HG03378 (cell line): Measurements from ENCODE around the gene U2SURP.
"Not testable (repeated sequence)": the region's sequence is repeated elsewhere in the genome, so short reads cannot be mapped to it uniquely, and the experiment has no call there.

Source experiments
- ATAC-seq: cut with Tn5 transposase; IDR thresholded peaks from one replicate; pipeline ENCODE4 v1.9.1; 2021; ENCODE audit warnings: mild to moderate bottlenecking, moderate library complexity; ENCODE audit not compliant: unreplicated experiment

U2SURP gene

GRCh38 chr3:143011705-143012104 lies 10.3 kb downstream of the U2SURP start:
- no peak for ATAC-seq

GRCh38 chr3:143014921-143015320 lies 13.6 kb downstream of the U2SURP start:
- no peak for ATAC-seq

- no peak for ATAC-seq
These were observed 15.1 kb downstream of the U2SURP start for GRCh38 chr3:143016321-143016972.

- ATAC-seq: no peak
These were observed 23.1 kb downstream of the U2SURP start for GRCh38 chr3:143024351-143024960.

GRCh38 chr3:143031327-143031726 lies 30.0 kb downstream of the U2SURP start:
- ATAC-seq: no peak

- not testable (repeated sequence) for ATAC-seq
These were observed 30.5 kb downstream of the U2SURP start for GRCh38 chr3:143031796-143032387.

- no peak for ATAC-seq
These were observed 34.3 kb downstream of the U2SURP start for GRCh38 chr3:143035466-143036211.

GRCh38 chr3:143036557-143036956 lies 35.2 kb downstream of the U2SURP start:
- no peak for ATAC-seq

GRCh38 chr3:143037867-143038266 lies 36.5 kb downstream of the U2SURP start:
- ATAC-seq: no peak

GRCh38 chr3:143040261-143040879 lies 39.0 kb downstream of the U2SURP start:
- no peak for ATAC-seq

GRCh38 chr3:143041903-143042302 lies 40.5 kb downstream of the U2SURP start:
- no peak for ATAC-seq

- no peak for ATAC-seq
These were observed 44.3 kb downstream of the U2SURP start for GRCh38 chr3:143045639-143046038.

- ATAC-seq: not testable (repeated sequence)
These were observed 44.7 kb downstream of the U2SURP start for GRCh38 chr3:143046075-143046474.

- no peak for ATAC-seq
These were observed 52.6 kb downstream of the U2SURP start for GRCh38 chr3:143054011-143054410.

- ATAC-seq: no peak
These were observed 55.0 kb downstream of the U2SURP start for GRCh38 chr3:143056372-143056771.

GRCh38 chr3:143060906-143061305 lies 59.5 kb downstream of the U2SURP start:
- ATAC-seq: peak; percentile 97

- ATAC-seq: no peak
These were observed 61.6 kb downstream of the U2SURP start for GRCh38 chr3:143063018-143063417.

GRCh38 chr3:143064777-143065176 lies 63.4 kb downstream of the U2SURP start:
- no peak for ATAC-seq

- no peak for ATAC-seq
These were observed 64.0 kb downstream of the U2SURP start for GRCh38 chr3:143065364-143065763.

- no peak for ATAC-seq
These were observed 64.7 kb downstream of the U2SURP start for GRCh38 chr3:143066033-143066432.

GRCh38 chr3:143067201-143067600 lies 65.8 kb downstream of the U2SURP start:
- no peak for ATAC-seq
